Measurements from ENCODE around the gene MLNR. TPM values are rescaled to one million over a fixed set of nuclear protein-coding genes. Genes with fewer than 3 reads are reported as not detected.

The MLNR gene
- total and polyA plus RNA-seq, 4 donors: 0.02 TPM; not detected in 3

DNA sequence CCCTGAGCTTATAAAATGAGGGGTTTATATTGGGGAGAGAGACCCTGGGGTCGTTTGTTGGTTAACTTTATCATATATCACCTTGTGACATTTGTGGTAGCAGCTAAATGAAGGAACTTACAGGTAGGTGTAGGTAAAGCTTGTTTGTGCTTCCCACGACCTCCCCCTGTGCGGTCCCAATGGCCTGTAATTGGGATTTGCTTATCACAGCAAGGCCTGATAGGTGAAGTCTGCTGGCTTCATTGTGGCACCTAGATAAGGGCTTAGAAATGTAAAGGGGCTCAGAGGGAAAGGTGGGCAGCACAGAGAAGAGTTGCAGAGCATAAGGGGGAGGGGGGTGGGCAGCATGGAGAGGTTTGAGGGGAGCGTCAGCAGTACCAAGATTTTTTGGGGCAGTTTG, 35.5 kb upstream of the MLNR start:
- Histone ChIP-seq H3K36me3 (ENCODE audit: control insufficient read depth in 4 of 4, insufficient read depth in 4 of 4, low read length in 4 of 4) (peaks cover 4 to 49% (median 31%) of the 10 kb centered on the region in 4 donors), H3K9me3 (ENCODE audit: control insufficient read depth in 4 of 4, insufficient read depth in 3 of 4, low read length in 3 of 4) (no peaks in the 10 kb centered on the region), H3K4me1 (ENCODE audit: control insufficient read depth in 5 of 5, insufficient read depth in 5 of 5, low read length in 5 of 5) (no peaks in the 10 kb centered on the region), H3K27me3 (ENCODE audit: control insufficient read depth in 3 of 3, insufficient read depth in 3 of 3, low read length in 2 of 3) (no peaks in the 10 kb centered on the region), H3K27ac (ENCODE audit: low read depth in 1 of 2, low read length in 1 of 2) (no peak overlapping the region), H3K4me3 (no peak overlapping the region), H3K9ac (ENCODE audit: insufficient read depth in 1 of 2, low read length in 2 of 2) (no peak overlapping the region)
- TF ChIP-seq, protein P1, sequence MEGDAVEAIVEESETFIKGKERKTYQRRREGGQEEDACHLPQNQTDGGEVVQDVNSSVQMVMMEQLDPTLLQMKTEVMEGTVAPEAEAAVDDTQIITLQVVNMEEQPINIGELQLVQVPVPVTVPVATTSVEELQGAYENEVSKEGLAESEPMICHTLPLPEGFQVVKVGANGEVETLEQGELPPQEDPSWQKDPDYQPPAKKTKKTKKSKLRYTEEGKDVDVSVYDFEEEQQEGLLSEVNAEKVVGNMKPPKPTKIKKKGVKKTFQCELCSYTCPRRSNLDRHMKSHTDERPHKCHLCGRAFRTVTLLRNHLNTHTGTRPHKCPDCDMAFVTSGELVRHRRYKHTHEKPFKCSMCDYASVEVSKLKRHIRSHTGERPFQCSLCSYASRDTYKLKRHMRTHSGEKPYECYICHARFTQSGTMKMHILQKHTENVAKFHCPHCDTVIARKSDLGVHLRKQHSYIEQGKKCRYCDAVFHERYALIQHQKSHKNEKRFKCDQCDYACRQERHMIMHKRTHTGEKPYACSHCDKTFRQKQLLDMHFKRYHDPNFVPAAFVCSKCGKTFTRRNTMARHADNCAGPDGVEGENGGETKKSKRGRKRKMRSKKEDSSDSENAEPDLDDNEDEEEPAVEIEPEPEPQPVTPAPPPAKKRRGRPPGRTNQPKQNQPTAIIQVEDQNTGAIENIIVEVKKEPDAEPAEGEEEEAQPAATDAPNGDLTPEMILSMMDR (IDR thresholded peaks at IDR 0.05; ENCODE audit: control extremely low read depth, extremely low read depth): no peak
- ATAC-seq (ENCODE audit: insufficient read depth, low FRiP score): no peak
- no peak for DNase-seq
- 83 to 87% methylated on average over 4 of the region's 4 CpGs for WGBS, 2 donors

DNA sequence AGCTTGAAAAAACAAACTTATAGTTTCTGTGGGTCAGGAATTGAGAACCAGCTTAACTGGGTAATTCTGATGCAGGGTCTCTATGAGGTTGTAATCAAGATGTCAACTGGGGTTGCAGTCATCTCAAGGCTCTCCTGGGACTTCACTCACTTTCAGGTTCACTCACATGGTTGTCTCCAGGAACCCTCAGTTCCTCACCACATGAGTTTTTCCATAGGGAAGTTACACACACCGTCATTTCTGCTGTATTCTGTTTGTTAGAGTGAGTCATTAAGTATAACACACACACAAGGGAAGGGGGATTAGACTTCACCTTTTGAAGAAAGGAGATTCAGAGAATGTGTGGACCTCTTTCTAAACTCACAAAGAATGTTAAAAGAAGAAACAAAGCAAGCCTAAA, 34.9 kb upstream of the MLNR start:
- ATAC-seq (ENCODE audit: insufficient read depth, low FRiP score): no peak
- no peaks in the 10 kb centered on the region for H3K9me3 ChIP-seq (ENCODE audit: control insufficient read depth in 4 of 4, insufficient read depth in 3 of 4, low read length in 3 of 4)
- no peak overlapping the region for H3K27ac ChIP-seq (ENCODE audit: low read depth in 1 of 2, low read length in 1 of 2)
- no peak for DNase-seq
- H3K27me3 ChIP-seq (ENCODE audit: control insufficient read depth in 3 of 3, insufficient read depth in 3 of 3, low read length in 2 of 3): no peaks in the 10 kb centered on the region
- H3K9ac ChIP-seq (ENCODE audit: insufficient read depth in 1 of 2, low read length in 2 of 2): no peak overlapping the region
- 25 to 37% methylated on average over 1 of the region's 1 CpG for WGBS, 2 donors
- peaks cover 4 to 45% (median 32%) of the 10 kb centered on the region in 4 donors for H3K36me3 ChIP-seq (ENCODE audit: control insufficient read depth in 4 of 4, insufficient read depth in 4 of 4, low read length in 4 of 4)
- H3K4me1 ChIP-seq (ENCODE audit: control insufficient read depth in 5 of 5, insufficient read depth in 5 of 5, low read length in 5 of 5): no peaks in the 10 kb centered on the region
- no peak overlapping the region for H3K4me3 ChIP-seq
- TF ChIP-seq, protein P1 (IDR thresholded peaks at IDR 0.05; ENCODE audit: control extremely low read depth, extremely low read depth): no peak

DNA sequence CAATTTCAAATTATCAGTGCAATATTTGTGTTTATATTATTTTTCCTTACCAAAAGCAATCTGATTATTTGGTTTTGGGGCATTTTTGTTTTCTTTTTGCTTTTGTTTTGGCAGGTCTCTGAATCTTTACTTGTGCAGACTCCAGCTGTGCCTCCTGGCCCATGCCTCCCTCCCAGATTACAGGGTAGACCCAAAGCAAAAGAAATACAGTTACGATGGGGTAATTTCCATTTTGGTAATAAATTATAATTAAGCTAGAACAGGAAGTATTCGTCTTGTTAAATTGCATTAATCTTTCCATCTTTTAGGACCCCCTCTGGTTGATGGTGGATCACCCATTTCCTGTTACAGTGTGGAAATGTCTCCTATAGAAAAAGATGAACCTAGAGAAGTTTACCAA, 29.2 kb upstream of the MLNR start:
- TF ChIP-seq, protein P1 (IDR thresholded peaks at IDR 0.05; ENCODE audit: control extremely low read depth, extremely low read depth): no peak
- Histone ChIP-seq H3K27ac (ENCODE audit: low read depth in 1 of 2, low read length in 1 of 2) (no peak overlapping the region), H3K4me3 (no peak overlapping the region), H3K36me3 (ENCODE audit: control insufficient read depth in 4 of 4, insufficient read depth in 4 of 4, low read length in 4 of 4) (peaks cover 17 to 32% (median 30%) of the 10 kb centered on the region in 4 donors), H3K9ac (ENCODE audit: insufficient read depth in 1 of 2, low read length in 2 of 2) (no peak overlapping the region), H3K9me3 (ENCODE audit: control insufficient read depth in 4 of 4, insufficient read depth in 3 of 4, low read length in 3 of 4) (no peaks in the 10 kb centered on the region), H3K4me1 (ENCODE audit: control insufficient read depth in 5 of 5, insufficient read depth in 5 of 5, low read length in 5 of 5) (no peaks in the 10 kb centered on the region), H3K27me3 (ENCODE audit: control insufficient read depth in 3 of 3, insufficient read depth in 3 of 3, low read length in 2 of 3) (no peaks in the 10 kb centered on the region)
- DNase-seq (no peak), ATAC-seq (ENCODE audit: insufficient read depth, low FRiP score) (no peak)
- WGBS, 2 donors: 66 to 93% methylated on average over 2 of the region's 2 CpGs

DNA sequence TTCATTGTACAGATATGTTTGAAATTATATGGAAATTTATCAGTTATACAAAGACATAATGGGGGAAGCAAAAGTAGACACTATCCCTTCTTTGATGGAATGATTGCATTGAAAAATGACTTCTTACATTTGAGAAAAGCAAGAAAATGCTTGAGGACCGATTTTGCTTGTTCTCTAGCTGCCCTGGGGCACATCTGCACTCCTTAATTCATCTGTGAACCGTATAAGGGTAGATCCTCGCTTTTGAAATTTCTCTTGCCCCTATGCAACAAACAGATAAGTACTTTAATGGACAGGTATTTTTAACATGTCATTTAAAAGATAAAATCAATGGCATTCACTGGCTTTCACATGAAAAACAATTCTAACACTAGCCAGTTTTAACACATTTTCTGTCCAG, 13.5 kb upstream of the MLNR start:
- ATAC-seq (ENCODE audit: insufficient read depth, low FRiP score): no peak
- TF ChIP-seq, protein P1 (IDR thresholded peaks at IDR 0.05; ENCODE audit: control extremely low read depth, extremely low read depth): no peak
- H3K4me1 ChIP-seq (ENCODE audit: control insufficient read depth in 5 of 5, insufficient read depth in 5 of 5, low read length in 5 of 5): peaks cover 0 to 4% (median 0%) of the 10 kb centered on the region in 5 donors

More for the DNA sequence above, 13.5 kb upstream of the MLNR start:
- Histone ChIP-seq H3K4me3 (no peak overlapping the region), H3K9ac (ENCODE audit: insufficient read depth in 1 of 2, low read length in 2 of 2) (no peak overlapping the region), H3K9me3 (ENCODE audit: control insufficient read depth in 4 of 4, insufficient read depth in 3 of 4, low read length in 3 of 4) (no peaks in the 10 kb centered on the region), H3K36me3 (ENCODE audit: control insufficient read depth in 4 of 4, insufficient read depth in 4 of 4, low read length in 4 of 4) (peaks cover 14 to 32% (median 21%) of the 10 kb centered on the region in 4 donors), H3K27me3 (ENCODE audit: control insufficient read depth in 3 of 3, insufficient read depth in 3 of 3, low read length in 2 of 3) (no peaks in the 10 kb centered on the region), H3K27ac (ENCODE audit: low read depth in 1 of 2, low read length in 1 of 2) (no peak overlapping the region)
- DNase-seq: no peak
- 94 to 99% methylated on average over 3 of the region's 3 CpGs for WGBS, 2 donors
